Naive B cell (primary cell): ENCODE results near the gene NYAP1. TPM values are rescaled to one million over a fixed set of nuclear protein-coding genes. Genes with fewer than 3 reads are reported as not detected.
A peak's percentile ranks its signal among the peaks of the same experiment; 100 is the strongest.
"Not testable (repeated sequence)": the region's sequence is repeated elsewhere in the genome, so short reads cannot be mapped to it uniquely, and the experiment has no call there.

ENCODE experiments used
- ATAC-seq, 2 donors: fragments of 150-1000 bp; cut with Tn5 transposase; 2 replicates each; pipeline ENCODE4 v1.10.0; 2021; ENCODE audit warnings: low read depth in 2 of 2, mild to moderate bottlenecking in 2 of 2, moderate library complexity in 2 of 2
- DNase-seq: peaks from one replicate; pipeline ENCODE4 v3.0.0; 2022
- H3K27ac Mint-ChIP-seq, 6 donors: one replicate each; pipeline ENCODE4 v1.8.0; 2020 to 2022; ENCODE audit warnings: mild to moderate bottlenecking in 6 of 6, mixed read lengths in 6 of 6, moderate library complexity in 5 of 6, inconsistent platforms in 2 of 6
- H3K27me3 Mint-ChIP-seq, 3 donors: one replicate each; pipeline ENCODE4 v1.8.0; 2021 to 2022; ENCODE audit warnings: mixed read lengths in 3 of 3, mild to moderate bottlenecking in 1 of 3
- H3K36me3 Mint-ChIP-seq, 2 donors: one replicate each; pipeline ENCODE4 v1.8.0; 2020 to 2022; ENCODE audit warnings: mixed read lengths in 2 of 2, inconsistent platforms in 1 of 2, mild to moderate bottlenecking in 1 of 2
- H3K4me1 Mint-ChIP-seq, 3 donors: one replicate each; pipeline ENCODE4 v1.8.0; 2020 to 2022; ENCODE audit warnings: mixed read lengths in 3 of 3, inconsistent platforms in 1 of 3, mild to moderate bottlenecking in 1 of 3, moderate library complexity in 1 of 3
- H3K4me3 Mint-ChIP-seq, 8 donors: one replicate each; pipeline ENCODE4 v1.8.0; 2020 to 2022; ENCODE audit warnings: mild to moderate bottlenecking in 8 of 8, mixed read lengths in 8 of 8, moderate library complexity in 8 of 8, inconsistent platforms in 2 of 8
- H3K9me3 Mint-ChIP-seq, 7 donors: one replicate each; pipeline ENCODE4 v1.8.0; 2020 to 2022; ENCODE audit warnings: mixed read lengths in 7 of 7, mild to moderate bottlenecking in 5 of 7, inconsistent platforms in 2 of 7, moderate library complexity in 1 of 7
- polyA plus RNA-seq, 6 donors: library from polyadenylated mRNA; unstranded; fragments of 300-500 nt; fragmentation: Illumina TruSeq; gene quantifications; one replicate each; pipeline ENCODE4 v1.2.3, GENCODE V29; 2021; ENCODE audit warnings: low read depth in 6 of 6

The NYAP1 gene
- polyA plus RNA-seq, 6 donors from 2014 or later = not detected

- H3K27me3 Mint-ChIP-seq = no peaks in the 10 kb centered on the region
- no peak overlapping the region for H3K4me3 Mint-ChIP-seq
- no peaks in the 10 kb centered on the region for H3K36me3 Mint-ChIP-seq
- peak; percentile 35 for ATAC-seq
- peak overlapping the region in 4 of 6 donors; percentile 47 to 81 (median 66) for H3K27ac Mint-ChIP-seq
- H3K4me1 Mint-ChIP-seq = peaks cover 8 to 19% (median 10%) of the 10 kb centered on the region in 3 donors
- DNase-seq = no peak
- H3K9me3 Mint-ChIP-seq = no peaks in the 10 kb centered on the region
These were observed 39.1 kb upstream of the NYAP1 start for GRCh38 chr7:100444311-100445278.

- DNase-seq = no peak
- Mint-ChIP-seq H3K9me3 (no peaks in the 10 kb centered on the region), H3K27me3 (no peaks in the 10 kb centered on the region), H3K27ac (peak overlapping the region in 1 of 6 donors; percentile 43), H3K4me1 (peaks cover 10 to 27% (median 12%) of the 10 kb centered on the region in 3 donors), H3K36me3 (no peaks in the 10 kb centered on the region), H3K4me3 (peak overlapping the region in 1 of 8 donors; percentile 57)
- ATAC-seq = no peak
These were observed 37.7 kb upstream of the NYAP1 start for GRCh38 chr7:100446040-100446439.

- not testable (repeated sequence) for H3K4me3 Mint-ChIP-seq, H3K9me3 Mint-ChIP-seq, H3K27me3 Mint-ChIP-seq, ATAC-seq, DNase-seq, H3K36me3 Mint-ChIP-seq, H3K27ac Mint-ChIP-seq
- H3K4me1 Mint-ChIP-seq = peaks cover 10 to 25% (median 13%) of the 10 kb centered on the region in 3 donors
These were observed 36.4 kb upstream of the NYAP1 start for GRCh38 chr7:100447363-100447762.

- Mint-ChIP-seq H3K36me3 (no peaks in the 10 kb centered on the region), H3K27ac (peak overlapping the region in 4 of 6 donors; percentile 83 to 95 (median 85)), H3K4me1 (peaks cover 5 to 20% (median 13%) of the 10 kb centered on the region in 3 donors), H3K9me3 (no peaks in the 10 kb centered on the region), H3K27me3 (no peaks in the 10 kb centered on the region), H3K4me3 (peak overlapping the region in 2 of 8 donors; percentile 51 to 69)
- DNase-seq = no peak
- no peak for ATAC-seq
These were observed 34.4 kb upstream of the NYAP1 start for GRCh38 chr7:100449190-100449795.

- no peak for ATAC-seq
- Mint-ChIP-seq H3K9me3 (no peaks in the 10 kb centered on the region), H3K27ac (no peak overlapping the region), H3K27me3 (no peaks in the 10 kb centered on the region), H3K36me3 (no peaks in the 10 kb centered on the region), H3K4me1 (peaks cover 0 to 16% (median 11%) of the 10 kb centered on the region in 3 donors), H3K4me3 (no peak overlapping the region)
- DNase-seq = no peak
These were observed 31.2 kb upstream of the NYAP1 start for GRCh38 chr7:100452513-100452912.

GRCh38 chr7:100453854-100454253 lies 29.9 kb upstream of the NYAP1 start:
- not testable (repeated sequence) for DNase-seq, ATAC-seq, H3K36me3 Mint-ChIP-seq, H3K27me3 Mint-ChIP-seq, H3K27ac Mint-ChIP-seq, H3K4me3 Mint-ChIP-seq, H3K9me3 Mint-ChIP-seq
- H3K4me1 Mint-ChIP-seq = peaks cover 0 to 16% (median 11%) of the 10 kb centered on the region in 3 donors

GRCh38 chr7:100455206-100455605 lies 28.5 kb upstream of the NYAP1 start:
- Mint-ChIP-seq H3K9me3 (no peaks in the 10 kb centered on the region), H3K27ac (peak overlapping the region in 1 of 6 donors; percentile 70), H3K36me3 (peaks cover 0 to 4% of the 10 kb centered on the region in 2 donors), H3K4me1 (peaks cover 0 to 15% (median 11%) of the 10 kb centered on the region in 3 donors), H3K4me3 (no peak overlapping the region), H3K27me3 (no peaks in the 10 kb centered on the region)
- ATAC-seq (no peak), DNase-seq (no peak)

GRCh38 chr7:100456562-100456961 lies 27.2 kb upstream of the NYAP1 start:
- H3K4me3 Mint-ChIP-seq = no peak overlapping the region
- peaks cover 0 to 4% of the 10 kb centered on the region in 2 donors for H3K36me3 Mint-ChIP-seq
- H3K27ac Mint-ChIP-seq = no peak overlapping the region
- no peaks in the 10 kb centered on the region for H3K9me3 Mint-ChIP-seq
- ATAC-seq (no peak), DNase-seq (no peak)
- no peaks in the 10 kb centered on the region for H3K27me3 Mint-ChIP-seq
- H3K4me1 Mint-ChIP-seq = peaks cover 0 to 8% (median 5%) of the 10 kb centered on the region in 3 donors

- no peaks in the 10 kb centered on the region for H3K9me3 Mint-ChIP-seq
- DNase-seq (no peak), ATAC-seq (no peak)
- peaks cover 0 to 8% (median 5%) of the 10 kb centered on the region in 3 donors for H3K4me1 Mint-ChIP-seq
- H3K4me3 Mint-ChIP-seq = no peak overlapping the region
- H3K27ac Mint-ChIP-seq = no peak overlapping the region
- peaks cover 0 to 4% of the 10 kb centered on the region in 2 donors for H3K36me3 Mint-ChIP-seq
- H3K27me3 Mint-ChIP-seq = no peaks in the 10 kb centered on the region
These were observed 26.7 kb upstream of the NYAP1 start for GRCh38 chr7:100457033-100457432.

- Mint-ChIP-seq H3K27ac (peak within 1 kb of the TSS in 3 of 6 donors; percentile 16 to 72 (median 53)), H3K9me3 (no peaks in the 10 kb centered on the region), H3K4me3 (no peak within 1 kb of the TSS), H3K4me1 (peaks cover 7 to 14% (median 7%) of the 10 kb centered on the region in 3 donors), H3K36me3 (no peaks in the 10 kb centered on the region), H3K27me3 (no peaks in the 10 kb centered on the region)
- DNase-seq = no peak
- no peak for ATAC-seq
These were observed 19.5 kb upstream of the NYAP1 start, which contains the start of gene SPACDR for GRCh38 chr7:100464210-100464660. SPACDR (minus strand) TSS chr7:100464260; CDS start chr7:100464025, 235 bp downstream.

- Mint-ChIP-seq H3K27me3 (no peaks in the 10 kb centered on the region), H3K27ac (peak overlapping the region in 2 of 6 donors; percentile 53 to 72), H3K36me3 (no peaks in the 10 kb centered on the region), H3K9me3 (no peaks in the 10 kb centered on the region), H3K4me1 (peaks cover 8 to 17% (median 11%) of the 10 kb centered on the region in 3 donors), H3K4me3 (no peak overlapping the region)
- DNase-seq (no peak), ATAC-seq (no peak)
These were observed 18.9 kb upstream of the NYAP1 start for GRCh38 chr7:100464791-100465190.

- no peaks in the 10 kb centered on the region for H3K27me3 Mint-ChIP-seq
- H3K36me3 Mint-ChIP-seq = no peaks in the 10 kb centered on the region
- H3K27ac Mint-ChIP-seq = peak overlapping the region in 3 of 6 donors; percentile 6 to 83 (median 51)
- H3K4me3 Mint-ChIP-seq = no peak overlapping the region
- no peaks in the 10 kb centered on the region for H3K9me3 Mint-ChIP-seq
- DNase-seq = no peak
- ATAC-seq = no peak
- H3K4me1 Mint-ChIP-seq = peaks cover 12 to 17% (median 12%) of the 10 kb centered on the region in 3 donors
These were observed 18.4 kb upstream of the NYAP1 start for GRCh38 chr7:100465299-100465698.

- no peaks in the 10 kb centered on the region for H3K27me3 Mint-ChIP-seq
- H3K4me1 Mint-ChIP-seq = peaks cover 12 to 17% (median 16%) of the 10 kb centered on the region in 3 donors
- H3K36me3 Mint-ChIP-seq = no peaks in the 10 kb centered on the region
- peak overlapping the region in 1 of 6 donors; percentile 83 for H3K27ac Mint-ChIP-seq
- no peak for ATAC-seq
- H3K9me3 Mint-ChIP-seq = no peaks in the 10 kb centered on the region
- no peak for DNase-seq
- H3K4me3 Mint-ChIP-seq = no peak overlapping the region
These were observed 17.9 kb upstream of the NYAP1 start for GRCh38 chr7:100465702-100466311.
